NCI-H446 treated with DMSO at 0.1 percent for 48 hours (cell line): ENCODE data around the gene BUB3.

Source experiments
- DNase-seq: peaks from one replicate; lab custom pipeline; 2025; lab: John Stamatoyannopoulos, UW

Gene BUB3

GRCh38 chr10:123141791-123142700 lies 12.2 kb upstream of the BUB3 start:
- no peak for DNase-seq

GRCh38 chr10:123142701-123143161 lies 11.5 kb upstream of the BUB3 start:
- DNase-seq, result no peak

GRCh38 chr10:123143162-123143824 lies 10.9 kb upstream of the BUB3 start:
- no peak for DNase-seq

- DNase-seq, result no peak
Observed at GRCh38 chr10:123143825-123144168, 10.4 kb upstream of the BUB3 start.

- no peak for DNase-seq
Observed at GRCh38 chr10:123144697-123145541, 9.3 kb upstream of the BUB3 start.

- no peak for DNase-seq
Observed at GRCh38 chr10:123145542-123146012, 8.6 kb upstream of the BUB3 start.

GRCh38 chr10:123146013-123146893 lies 7.9 kb upstream of the BUB3 start:
- DNase-seq, result no peak

GRCh38 chr10:123146894-123147634 lies 7.1 kb upstream of the BUB3 start:
- DNase-seq, result no peak

- no peak for DNase-seq
Observed at GRCh38 chr10:123147635-123148413, 6.4 kb upstream of the BUB3 start, which contains the start of gene HMX2. Gene HMX2 (plus strand): TSS chr10:123148136. CDS start chr10:123148379, 243 bp downstream.

GRCh38 chr10:123148414-123149161 lies 5.6 kb upstream of the BUB3 start:
- no peak for DNase-seq

- DNase-seq, result no peak
Observed at GRCh38 chr10:123149162-123149567, 5.0 kb upstream of the BUB3 start.

- DNase-seq, result no peak
Observed at GRCh38 chr10:123149568-123150270, 4.5 kb upstream of the BUB3 start.

- DNase-seq, result no peak
Observed at GRCh38 chr10:123150271-123150985, 3.8 kb upstream of the BUB3 start.

- DNase-seq, result no peak
Observed at GRCh38 chr10:123150986-123151736, 3.0 kb upstream of the BUB3 start.

GRCh38 chr10:123151737-123152135 lies 2.5 kb upstream of the BUB3 start:
- DNase-seq, result no peak

- no peak for DNase-seq
Observed at GRCh38 chr10:123153486-123154091, 613 bp upstream of the BUB3 start.
